CD8-positive, alpha-beta memory T cell (primary cell): ENCODE data around the gene PPP1R15B. TPM values are rescaled to one million over a fixed set of nuclear protein-coding genes. Genes with fewer than 3 reads are reported as not detected.
A peak's percentile ranks its signal among the peaks of the same experiment; 100 is the strongest.

ENCODE experiments used
- CTCF ChIA-PET: fragments of 350-600 bp; sonication (Branson Sonifier 250); formaldehyde crosslinking; loops from one replicate; lab custom pipeline; 2021; ENCODE audit warnings: antibody characterized with exemption; lab: Charles Lee
- POLR2A ChIA-PET: fragments of 350-600 bp; sonication (Branson Sonifier 250); formaldehyde crosslinking; loops from one replicate; lab custom pipeline; 2021; ENCODE audit warnings: antibody characterized with exemption; lab: Charles Lee
- DNase-seq, 5 donors: peaks; one replicate each; pipeline versions ENCODE4 v3.0.0 to v3.0.0-alpha.2; 2020 to 2022; ENCODE audit warnings: mixed read lengths in 1 of 5
- H3K27ac ChIP-seq: one replicate; pipeline ENCODE4 v1.7.0; 2013; ENCODE audit warnings: low read depth, mild to moderate bottlenecking, low read length, moderate library complexity
- H3K27me3 ChIP-seq: 2 replicates; pipeline ENCODE4 v1.7.0; 2013; ENCODE audit warnings: low read length, mild to moderate bottlenecking; ENCODE audit not compliant: insufficient read depth, poor library complexity, severe bottlenecking
- H3K36me3 ChIP-seq: 2 replicates; pipeline ENCODE4 v1.7.0; 2013; ENCODE audit warnings: mild to moderate bottlenecking, low read length, moderate library complexity; ENCODE audit not compliant: insufficient read depth
- H3K4me1 ChIP-seq: 2 replicates; pipeline ENCODE4 v1.7.0; 2013; ENCODE audit warnings: mild to moderate bottlenecking, low read length, moderate library complexity; ENCODE audit not compliant: insufficient read depth
- H3K4me3 ChIP-seq: 2 replicates; pipeline ENCODE4 v1.7.0; 2013; ENCODE audit warnings: mild to moderate bottlenecking, low read length
- H3K9me3 ChIP-seq: 2 replicates; pipeline ENCODE4 v1.7.0; 2013; ENCODE audit warnings: mild to moderate bottlenecking, low read length
- H3K27ac Mint-ChIP-seq, 8 donors: one replicate each; pipeline ENCODE4 v1.8.0; 2020 to 2021; ENCODE audit warnings: mixed read lengths in 8 of 8, mild to moderate bottlenecking in 6 of 8, inconsistent platforms in 3 of 8, moderate library complexity in 3 of 8
- H3K27me3 Mint-ChIP-seq, 2 donors: one replicate each; pipeline ENCODE4 v1.8.0; 2020 to 2021; ENCODE audit warnings: mixed read lengths in 2 of 2, mild to moderate bottlenecking in 1 of 2, moderate library complexity in 1 of 2
- H3K36me3 Mint-ChIP-seq, 3 donors: one replicate each; pipeline ENCODE4 v1.8.0; 2020 to 2021; ENCODE audit warnings: mixed read lengths in 3 of 3, inconsistent platforms in 1 of 3, mild to moderate bottlenecking in 1 of 3
- H3K4me1 Mint-ChIP-seq, 3 donors: one replicate each; pipeline ENCODE4 v1.8.0; 2020 to 2021; ENCODE audit warnings: mixed read lengths in 3 of 3, inconsistent platforms in 1 of 3, mild to moderate bottlenecking in 1 of 3
- H3K4me3 Mint-ChIP-seq, 7 donors: one replicate each; pipeline ENCODE4 v1.8.0; 2020 to 2021; ENCODE audit warnings: mixed read lengths in 7 of 7, mild to moderate bottlenecking in 6 of 7, moderate library complexity in 4 of 7, inconsistent platforms in 2 of 7
- H3K9me3 Mint-ChIP-seq, 5 donors: one replicate each; pipeline ENCODE4 v1.8.0; 2020 to 2022; ENCODE audit warnings: mixed read lengths in 5 of 5, mild to moderate bottlenecking in 3 of 5, moderate library complexity in 2 of 5, inconsistent platforms in 1 of 5
- polyA plus RNA-seq: library from polyadenylated mRNA; unstranded; fragments of 300-500 nt; fragmentation: Illumina TruSeq; gene quantifications from one replicate; pipeline ENCODE4 v1.2.3, GENCODE V29; 2021
- total RNA-seq, 2 experiments: library from RNA; stranded (reverse); gene quantifications; one replicate each; pipeline ENCODE4 v1.2.3, GENCODE V29; 2021

Gene PPP1R15B
- total and polyA plus RNA-seq, 3 experiments from 2014 or later = 22.3 to 82.7 (median 80.4) TPM

GRCh38 chr1:204377800-204378668 lies 33.6 kb downstream of the PPP1R15B start:
- H3K9me3 Mint-ChIP-seq = no peaks in the 10 kb centered on the region
- peaks cover 12 to 17% (median 13%) of the 10 kb centered on the region in 3 donors for H3K4me1 Mint-ChIP-seq
- Histone ChIP-seq H3K36me3 (no peaks in the 10 kb centered on the region), H3K27me3 (no peaks in the 10 kb centered on the region), H3K4me1 (peaks cover 4% of the 10 kb centered on the region), H3K4me3 (peak overlapping the region; percentile 30), H3K27ac (no peak overlapping the region), H3K9me3 (no peaks in the 10 kb centered on the region)
- H3K4me3 Mint-ChIP-seq = peak overlapping the region; percentile 82 to 92 (median 85)
- peak; percentile 28 to 59 (median 45) for DNase-seq
- ChIA-PET CTCF (interaction anchor here (1.1 to 3.8 kb wide), 3 partner anchors 15 to 40 kb away, joined by 4 to 18 read pairs (median 18); no protein-coding TSS in a partner anchor), POLR2A (no interaction called here)
- H3K27me3 Mint-ChIP-seq = peaks cover 9 to 10% of the 10 kb centered on the region in 2 donors
- no peaks in the 10 kb centered on the region for H3K36me3 Mint-ChIP-seq
- H3K27ac Mint-ChIP-seq = peak overlapping the region in 5 of 8 donors; percentile 20 to 85 (median 41)

GRCh38 chr1:204376919-204377799 lies 34.5 kb downstream of the PPP1R15B start:
- H3K36me3 Mint-ChIP-seq = no peaks in the 10 kb centered on the region
- Histone ChIP-seq H3K4me3 (no peak overlapping the region), H3K4me1 (peaks cover 4% of the 10 kb centered on the region), H3K27ac (no peak overlapping the region), H3K9me3 (no peaks in the 10 kb centered on the region), H3K36me3 (no peaks in the 10 kb centered on the region), H3K27me3 (no peaks in the 10 kb centered on the region)
- POLR2A ChIA-PET = no interaction called here
- peak overlapping the region in 2 of 8 donors; percentile 21 to 64 for H3K27ac Mint-ChIP-seq
- CTCF ChIA-PET = interaction anchor here (1.1 to 3.8 kb wide), 3 partner anchors 14 to 40 kb away, joined by 4 to 18 read pairs (median 18); no protein-coding TSS in a partner anchor
- DNase-seq = no peak
- peaks cover 12 to 17% (median 13%) of the 10 kb centered on the region in 3 donors for H3K4me1 Mint-ChIP-seq
- peaks cover 10% of the 10 kb centered on the region in 2 donors for H3K27me3 Mint-ChIP-seq
- H3K9me3 Mint-ChIP-seq = no peaks in the 10 kb centered on the region
- peak overlapping the region; percentile 71 to 89 (median 77) for H3K4me3 Mint-ChIP-seq

GRCh38 chr1:204376465-204376864 lies 35.2 kb downstream of the PPP1R15B start:
- Mint-ChIP-seq H3K27ac (no peak overlapping the region), H3K9me3 (no peaks in the 10 kb centered on the region)
- H3K9me3 ChIP-seq = no peaks in the 10 kb centered on the region

GRCh38 chr1:204373911-204374310 lies 37.7 kb downstream of the PPP1R15B start:
- Histone ChIP-seq H3K4me1 (peaks cover 4% of the 10 kb centered on the region), H3K27ac (no peak overlapping the region), H3K4me3 (no peak overlapping the region), H3K27me3 (no peaks in the 10 kb centered on the region), H3K36me3 (no peaks in the 10 kb centered on the region), H3K9me3 (no peaks in the 10 kb centered on the region)
- H3K4me1 Mint-ChIP-seq = peaks cover 11 to 13% (median 12%) of the 10 kb centered on the region in 3 donors
- no peaks in the 10 kb centered on the region for H3K36me3 Mint-ChIP-seq
- no peaks in the 10 kb centered on the region for H3K9me3 Mint-ChIP-seq
- CTCF ChIA-PET = interaction anchor here (1.7 kb wide), 1 partner anchor 10 kb away, joined by 7 read pairs; no protein-coding TSS in a partner anchor
- DNase-seq = no peak
- POLR2A ChIA-PET = interaction anchor here (0.6 kb wide), 1 partner anchor 27 kb away, joined by 4 read pairs; no protein-coding TSS in a partner anchor
- no peak overlapping the region for H3K4me3 Mint-ChIP-seq
- peaks cover 10 to 14% of the 10 kb centered on the region in 2 donors for H3K27me3 Mint-ChIP-seq
- no peak overlapping the region for H3K27ac Mint-ChIP-seq

More at GRCh38 chr1:204376465-204376864, 35.2 kb downstream of the PPP1R15B start:
- Histone ChIP-seq H3K36me3 (no peaks in the 10 kb centered on the region), H3K4me3 (no peak overlapping the region), H3K27ac (no peak overlapping the region), H3K27me3 (no peaks in the 10 kb centered on the region), H3K4me1 (peaks cover 4% of the 10 kb centered on the region)
- Mint-ChIP-seq H3K4me1 (peaks cover 10 to 13% (median 11%) of the 10 kb centered on the region in 3 donors), H3K36me3 (no peaks in the 10 kb centered on the region), H3K4me3 (peak overlapping the region in 3 of 7 donors; percentile 71 to 89 (median 78)), H3K27me3 (peaks cover 10 to 16% of the 10 kb centered on the region in 2 donors)
- POLR2A ChIA-PET = no interaction called here
- CTCF ChIA-PET = interaction anchor here (3.8 kb wide), 1 partner anchor 13 kb away, joined by 18 read pairs; no protein-coding TSS in a partner anchor
- DNase-seq = no peak

GRCh38 chr1:204370176-204370575 lies 41.4 kb downstream of the PPP1R15B start:
- POLR2A ChIA-PET = no interaction called here
- no peaks in the 10 kb centered on the region for H3K36me3 Mint-ChIP-seq
- Histone ChIP-seq H3K9me3 (no peaks in the 10 kb centered on the region), H3K4me1 (no peaks in the 10 kb centered on the region), H3K27ac (no peak overlapping the region), H3K36me3 (no peaks in the 10 kb centered on the region), H3K4me3 (no peak overlapping the region), H3K27me3 (no peaks in the 10 kb centered on the region)
- H3K9me3 Mint-ChIP-seq = no peaks in the 10 kb centered on the region
- H3K27ac Mint-ChIP-seq = no peak overlapping the region
- H3K4me3 Mint-ChIP-seq = no peak overlapping the region
- peaks cover 0 to 6% (median 5%) of the 10 kb centered on the region in 3 donors for H3K4me1 Mint-ChIP-seq
- no peak for DNase-seq
- peaks cover 0 to 14% of the 10 kb centered on the region in 2 donors for H3K27me3 Mint-ChIP-seq
- CTCF ChIA-PET = interaction anchor here (2.0 kb wide), 1 partner anchor 207 kb away, joined by 7 read pairs; no protein-coding TSS in a partner anchor

GRCh38 chr1:204368996-204369726 lies 42.5 kb downstream of the PPP1R15B start:
- H3K9me3 ChIP-seq = no peaks in the 10 kb centered on the region
- H3K9me3 Mint-ChIP-seq = no peaks in the 10 kb centered on the region
- H3K4me1 ChIP-seq = peaks cover under 1% of the 10 kb centered on the region
- H3K4me1 Mint-ChIP-seq = peaks cover 0 to 7% (median 5%) of the 10 kb centered on the region in 3 donors
- H3K27ac ChIP-seq = no peak overlapping the region
- no peak for DNase-seq
- peak overlapping the region in 3 of 7 donors; percentile 29 to 73 (median 44) for H3K4me3 Mint-ChIP-seq
- H3K36me3 Mint-ChIP-seq = no peaks in the 10 kb centered on the region
- H3K27ac Mint-ChIP-seq = peak overlapping the region in 5 of 8 donors; percentile 38 to 85 (median 70)
- CTCF ChIA-PET = interaction anchor here (2.0 kb wide), 1 partner anchor 206 kb away, joined by 7 read pairs; no protein-coding TSS in a partner anchor
- H3K27me3 ChIP-seq = no peaks in the 10 kb centered on the region
- peaks cover 0 to 14% of the 10 kb centered on the region in 2 donors for H3K27me3 Mint-ChIP-seq
- no peaks in the 10 kb centered on the region for H3K36me3 ChIP-seq
- no peak overlapping the region for H3K4me3 ChIP-seq
- POLR2A ChIA-PET = no interaction called here

- no peak overlapping the region for H3K4me3 ChIP-seq
- no peak overlapping the region for H3K4me3 Mint-ChIP-seq
- no peak for DNase-seq
- no peaks in the 10 kb centered on the region for H3K9me3 Mint-ChIP-seq
- H3K27me3 ChIP-seq = no peaks in the 10 kb centered on the region
- H3K27ac Mint-ChIP-seq = peak overlapping the region in 1 of 8 donors; percentile 19
- no peak overlapping the region for H3K27ac ChIP-seq
- H3K9me3 ChIP-seq = no peaks in the 10 kb centered on the region
- ChIA-PET CTCF (interaction anchor here (1.3 kb wide), 1 partner anchor 206 kb away, joined by 5 read pairs; no protein-coding TSS in a partner anchor), POLR2A (no interaction called here)
- no peaks in the 10 kb centered on the region for H3K36me3 Mint-ChIP-seq
- peaks cover 0 to 14% of the 10 kb centered on the region in 2 donors for H3K27me3 Mint-ChIP-seq
- no peaks in the 10 kb centered on the region for H3K36me3 ChIP-seq
- H3K4me1 Mint-ChIP-seq = peaks cover 6 to 14% (median 8%) of the 10 kb centered on the region in 3 donors
- H3K4me1 ChIP-seq = peaks cover 9% of the 10 kb centered on the region
These were observed 43.7 kb downstream of the PPP1R15B start for GRCh38 chr1:204367956-204368355.
